22Rv1 (cell line): ENCODE results near the gene EIF3D.

Experiments
- CTCF ChIP-seq: fragments of 450-650 bp; IDR thresholded peaks from 2 replicates; pipeline ENCODE4 v1.5.1; 2017; ENCODE audit warnings: mild to moderate bottlenecking
- ZFX ChIP-seq: fragments of 450-650 bp; IDR thresholded peaks from 2 replicates; pipeline ENCODE4 v1.6.1; 2017; ENCODE audit warnings: antibody characterized with exemption, borderline replicate concordance

DNA sequence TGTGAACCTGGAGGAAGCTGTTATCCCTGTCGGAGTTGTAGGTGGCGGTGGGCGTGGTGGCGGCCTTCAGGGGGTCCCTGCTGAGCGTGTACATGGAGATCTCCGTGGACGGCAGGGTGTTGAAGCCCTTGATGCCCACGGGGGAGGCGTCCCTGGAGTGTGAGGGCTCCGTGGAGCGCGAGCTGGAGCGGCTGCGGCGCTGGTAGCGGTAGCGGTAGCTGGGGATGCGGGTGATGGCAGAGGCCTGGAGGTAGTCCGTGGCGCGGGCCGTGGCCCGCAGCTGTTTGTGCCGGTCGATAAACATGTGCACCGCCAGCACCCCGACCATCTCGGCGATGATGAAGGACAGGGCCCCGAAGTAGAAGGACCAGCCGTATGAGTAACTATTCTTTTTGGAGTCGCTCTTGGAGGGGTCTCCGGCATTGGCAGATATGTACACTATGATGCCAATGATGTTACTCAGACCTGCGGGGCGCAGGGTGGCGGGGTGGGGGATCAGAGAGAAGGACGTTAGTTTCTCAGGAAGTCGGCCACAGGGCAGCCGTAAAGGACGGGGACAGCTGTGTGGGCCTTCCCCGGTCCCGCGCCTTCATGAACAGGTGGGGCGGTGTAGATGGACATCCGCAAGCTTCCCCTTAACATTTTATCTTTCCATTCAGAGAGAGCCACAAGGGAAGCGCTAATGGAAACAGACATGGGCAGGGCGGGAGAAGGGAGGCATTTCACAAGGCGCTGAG is 35.6 kb upstream of the EIF3D start:
- no peak for TF ChIP-seq CTCF
- no peak for TF ChIP-seq ZFX
